Suprapubic skin (tissue), 2 donors: Measurements from ENCODE around the gene NRXN3.

ENCODE experiments used
- EP300 ChIP-seq: sonication (generic); formaldehyde crosslinking; IDR thresholded peaks from one replicate; pipeline ENCODE4 v1.6.1; 2017; ENCODE audit warnings: antibody characterized with exemption
- POLR2A ChIP-seq, 2 donors: fragments of 450-650 bp; IDR thresholded peaks; one replicate each; pipeline ENCODE4 v1.6.1; 2017; ENCODE audit warnings: antibody characterized with exemption in 2 of 2, mild to moderate bottlenecking in 2 of 2, moderate library complexity in 2 of 2

- TF ChIP-seq POLR2A (IDR thresholded peaks at IDR 0.05), result no peak
- TF ChIP-seq EP300, result no peak
Measured at GRCh38 chr14:79375356-79375755, 1205.2 kb downstream of the NRXN3 start.
